Fibroblast of skin of left quadriceps (primary cell): ENCODE data around the gene PLCB1.

ENCODE experiments used
- DNase-seq, 2 experiments: peaks; one replicate each; pipeline ENCODE4 v3.0.0-alpha.2; 2013; ENCODE audit warnings: low read depth in 2 of 2

PLCB1 gene

GRCh38 chr20:8246153-8246552 is 114.1 kb downstream of the PLCB1 start:
- no peak for DNase-seq

GRCh38 chr20:8246716-8247115 is 114.7 kb downstream of the PLCB1 start:
- DNase-seq: no peak

GRCh38 chr20:8248051-8248450 is 116.0 kb downstream of the PLCB1 start:
- no peak for DNase-seq

- DNase-seq: no peak
Observed at GRCh38 chr20:8249634-8250033, 117.6 kb downstream of the PLCB1 start.

DNA sequence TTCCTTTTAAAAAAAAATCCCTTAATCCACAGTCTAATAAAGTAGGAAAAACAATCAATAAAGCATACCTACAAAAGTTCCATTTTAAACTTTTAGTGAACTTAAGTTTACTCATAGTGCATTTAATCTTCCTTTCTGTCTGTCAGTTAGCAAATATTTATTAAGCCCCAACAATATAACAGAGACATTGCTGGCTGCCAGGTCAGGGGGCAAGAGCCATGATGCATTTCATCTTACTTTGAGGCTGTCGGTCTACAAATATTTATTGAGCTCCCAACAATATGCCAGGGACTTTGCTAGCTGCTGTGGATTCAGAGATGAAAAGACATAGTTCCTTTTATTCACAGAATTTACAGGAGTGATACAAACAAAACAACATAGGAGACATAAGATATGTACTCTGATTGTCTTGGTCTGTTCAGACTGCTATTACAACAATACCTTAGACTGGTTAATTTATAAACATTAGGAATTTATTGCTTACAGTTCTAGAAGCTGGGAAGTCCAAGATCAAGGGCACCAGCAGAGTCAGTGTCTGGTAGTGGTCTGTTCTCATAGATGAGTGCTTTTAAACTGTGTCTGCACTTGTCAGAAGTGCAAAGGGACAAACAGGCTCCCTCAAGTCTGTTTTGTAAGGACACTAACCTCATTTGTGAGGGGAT is 118.6 kb downstream of the PLCB1 start:
- no peak for DNase-seq

DNA sequence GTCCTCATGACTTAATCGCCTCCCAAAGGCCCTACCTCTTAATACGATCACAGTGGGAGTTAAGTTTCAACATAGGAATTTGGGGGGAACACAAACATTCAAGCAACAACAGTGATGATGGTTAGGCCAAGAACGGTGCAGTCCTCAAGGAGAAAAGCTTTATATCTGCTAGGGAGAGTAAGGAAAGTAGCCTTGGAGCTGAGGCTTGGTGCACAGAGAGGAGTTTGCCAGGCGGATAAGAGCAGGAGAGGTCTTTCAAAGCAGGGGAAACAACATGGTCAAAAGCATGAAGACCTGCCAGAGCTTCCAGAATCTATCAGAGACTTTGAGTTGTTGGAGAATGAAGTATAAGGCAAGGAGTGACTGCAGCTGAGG is 119.1 kb downstream of the PLCB1 start:
- no peak for DNase-seq

GRCh38 chr20:8254911-8255582 is 123.0 kb downstream of the PLCB1 start:
- DNase-seq: no peak

- no peak for DNase-seq
Observed at GRCh38 chr20:8255945-8256632, 124.0 kb downstream of the PLCB1 start.

DNA sequence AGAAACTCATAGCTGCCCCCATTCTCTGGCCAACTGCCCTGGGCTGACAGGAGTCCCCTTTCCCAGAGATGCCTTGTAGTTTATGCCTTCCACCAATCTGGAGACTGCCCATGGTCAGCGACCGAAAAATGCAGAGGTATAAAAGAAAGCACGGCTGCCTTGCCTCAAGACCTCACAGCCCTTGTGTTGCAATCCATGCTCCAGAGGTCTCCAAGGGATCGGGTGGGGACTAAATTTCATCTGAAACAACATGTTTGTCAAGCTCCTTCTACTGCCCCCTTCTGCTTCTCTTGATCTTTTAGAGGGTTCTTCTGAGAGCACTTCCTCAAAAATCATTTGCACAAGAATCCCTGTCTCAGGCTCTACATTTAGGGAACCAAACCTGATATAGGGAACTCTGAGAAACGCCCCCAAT is 128.8 kb downstream of the PLCB1 start:
- DNase-seq: no peak

DNA sequence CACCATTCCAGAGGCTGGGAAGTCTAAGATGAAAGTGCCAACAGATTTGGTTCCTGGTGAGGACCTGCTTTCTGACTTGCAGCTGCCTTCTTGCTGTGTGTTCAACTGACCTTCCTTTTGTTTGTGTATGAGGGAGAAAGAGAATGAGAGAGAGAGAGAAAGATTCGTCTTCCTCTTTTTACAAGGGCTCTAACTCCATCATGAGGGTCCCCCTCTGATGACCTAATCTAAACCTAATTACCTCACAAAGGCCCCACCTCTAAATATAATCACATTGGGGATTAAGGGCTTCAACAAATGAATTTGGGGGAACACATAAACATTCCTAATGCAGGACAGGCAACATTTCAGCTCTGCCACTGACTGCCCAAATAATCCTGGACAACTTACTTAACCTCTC is 130.7 kb downstream of the PLCB1 start:
- no peak for DNase-seq

GRCh38 chr20:8265588-8265987 is 133.5 kb downstream of the PLCB1 start:
- DNase-seq: no peak

DNA sequence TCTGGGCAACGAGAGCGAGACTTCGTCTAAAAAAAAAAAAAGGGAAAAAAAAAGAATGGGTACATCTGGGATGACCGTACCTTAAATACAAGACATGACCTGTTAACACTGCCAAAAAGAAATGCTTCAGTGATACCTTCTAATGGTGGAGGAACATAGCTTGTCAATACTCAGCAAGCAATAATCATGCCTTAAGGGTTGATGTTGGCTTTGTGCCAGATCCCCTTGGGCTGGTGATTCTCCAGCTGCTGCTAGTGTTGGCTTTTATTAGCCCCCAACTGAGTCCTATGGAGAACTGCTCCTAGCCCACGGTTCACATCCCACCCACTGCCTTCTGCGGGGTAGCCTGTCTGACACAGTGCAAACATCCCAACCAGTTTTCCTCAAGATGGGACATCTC is 134.9 kb downstream of the PLCB1 start:
- DNase-seq: no peak

GRCh38 chr20:8271727-8272126 is 139.7 kb downstream of the PLCB1 start:
- no peak for DNase-seq

DNA sequence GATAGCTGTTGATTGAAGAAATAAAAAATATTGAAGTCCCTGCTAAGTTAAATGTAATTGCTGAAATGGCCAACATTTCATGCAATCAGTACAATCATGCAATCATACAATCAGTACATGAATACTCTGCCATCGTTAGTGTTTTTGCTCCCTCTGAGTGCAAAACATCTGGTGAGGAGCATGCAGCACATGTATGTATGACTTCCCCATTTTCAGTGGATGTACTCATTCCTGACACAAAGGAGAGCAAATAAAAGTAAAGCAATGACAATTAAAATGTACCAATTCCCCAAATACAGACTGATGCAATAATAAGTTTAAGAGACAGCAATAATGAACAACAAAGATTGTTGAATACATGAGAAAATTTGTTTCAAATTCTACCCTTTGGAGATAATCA is 140.7 kb downstream of the PLCB1 start:
- no peak for DNase-seq

GRCh38 chr20:8284902-8285301 is 152.8 kb downstream of the PLCB1 start:
- no peak for DNase-seq

DNA sequence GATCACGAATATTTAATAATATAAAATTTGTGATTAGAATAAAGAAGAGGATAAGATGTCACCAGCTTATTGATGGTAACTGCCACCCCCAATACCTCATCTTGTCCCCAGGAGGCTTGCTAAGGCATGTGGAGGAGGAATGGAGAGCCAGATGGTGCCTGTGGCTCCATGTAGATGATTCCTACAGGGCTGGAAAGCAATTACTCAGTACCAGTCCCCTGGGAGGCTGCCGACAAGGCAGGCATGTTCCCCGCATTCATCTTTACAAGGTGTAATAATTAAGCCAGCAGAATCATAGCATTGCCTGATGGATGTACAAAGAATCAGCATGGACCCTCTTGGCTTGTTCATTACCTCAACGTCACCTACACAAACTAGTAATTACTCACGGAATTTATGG is 155.3 kb downstream of the PLCB1 start:
- no peak for DNase-seq

DNA sequence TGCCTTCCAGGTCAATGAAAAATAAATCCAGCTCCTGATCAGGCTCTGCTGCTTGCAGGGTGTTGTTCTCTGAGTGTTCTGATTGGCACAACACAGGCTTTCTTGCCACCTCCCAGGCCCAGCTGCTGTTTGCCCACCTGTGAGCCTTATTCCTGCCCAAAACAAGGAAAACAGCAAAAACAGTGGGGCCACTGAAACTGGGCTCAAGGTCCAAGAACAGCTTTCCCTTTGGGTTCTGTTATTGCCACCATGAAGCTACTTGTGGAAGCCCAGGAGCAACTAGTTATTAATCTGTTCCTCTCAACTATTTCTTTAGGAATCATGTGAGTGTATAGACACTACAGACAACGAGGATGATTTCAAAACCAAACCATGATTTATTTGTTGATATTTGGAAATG is 159.1 kb downstream of the PLCB1 start:
- no peak for DNase-seq

GRCh38 chr20:8291873-8292272 is 159.8 kb downstream of the PLCB1 start:
- peak; percentile 86 to 87 for DNase-seq

DNA sequence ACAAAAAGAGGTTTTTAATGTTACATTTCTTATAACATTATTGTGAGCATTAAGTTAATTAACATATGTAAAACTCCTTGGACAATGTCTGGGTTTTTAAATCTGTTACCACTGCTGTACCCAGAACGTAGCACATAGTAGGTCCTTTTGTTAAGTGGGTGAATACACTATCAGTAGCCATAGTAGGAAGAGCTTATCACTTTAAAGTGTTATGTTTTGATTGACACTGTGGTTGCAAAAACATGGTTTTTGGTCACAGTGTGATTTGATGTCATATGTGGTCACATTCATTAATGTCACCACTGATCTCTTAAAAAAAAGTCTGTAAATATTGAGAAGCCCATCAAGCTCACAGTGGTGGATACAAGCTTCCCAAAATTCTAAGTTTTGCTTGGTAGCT is 160.7 kb downstream of the PLCB1 start:
- no peak for DNase-seq

DNA sequence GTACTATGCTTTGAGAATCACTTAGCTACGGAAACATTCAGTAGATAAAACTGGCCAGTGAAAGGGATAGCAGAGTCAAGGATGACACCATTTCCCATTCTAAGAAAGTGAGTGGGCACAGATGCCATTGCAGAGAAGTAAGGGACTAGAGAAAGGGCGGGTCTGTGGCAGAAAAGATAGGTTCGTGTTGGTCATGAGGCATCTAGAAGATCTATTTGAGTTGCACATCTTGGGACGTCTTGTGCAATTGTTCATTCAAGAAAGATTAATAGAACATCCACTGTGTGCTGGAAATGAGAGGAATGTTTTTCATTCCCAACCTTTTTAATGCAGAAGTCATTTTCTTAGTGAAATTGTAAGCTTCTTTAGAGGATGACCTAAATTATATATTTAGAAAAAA is 161.7 kb downstream of the PLCB1 start:
- DNase-seq: no peak

DNA sequence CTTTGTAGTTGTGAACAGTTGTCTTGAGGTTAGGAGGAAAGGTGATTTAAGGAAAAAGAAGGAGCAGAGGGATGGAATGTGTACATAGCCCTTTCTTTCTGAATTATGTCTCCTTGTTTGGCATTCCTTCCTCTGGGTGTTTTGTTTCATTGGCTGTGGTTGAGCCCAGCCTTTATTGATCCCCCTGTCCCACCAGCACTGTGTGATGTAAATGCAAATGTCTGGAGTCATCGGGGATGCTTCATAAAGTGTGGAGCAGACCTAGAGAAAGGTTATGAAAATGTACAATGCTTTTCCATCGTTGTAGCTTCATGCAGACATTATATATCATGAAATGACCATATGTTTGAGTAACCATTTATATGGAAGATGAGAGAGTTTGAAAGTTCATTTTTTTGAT is 164.5 kb downstream of the PLCB1 start:
- DNase-seq: no peak

DNA sequence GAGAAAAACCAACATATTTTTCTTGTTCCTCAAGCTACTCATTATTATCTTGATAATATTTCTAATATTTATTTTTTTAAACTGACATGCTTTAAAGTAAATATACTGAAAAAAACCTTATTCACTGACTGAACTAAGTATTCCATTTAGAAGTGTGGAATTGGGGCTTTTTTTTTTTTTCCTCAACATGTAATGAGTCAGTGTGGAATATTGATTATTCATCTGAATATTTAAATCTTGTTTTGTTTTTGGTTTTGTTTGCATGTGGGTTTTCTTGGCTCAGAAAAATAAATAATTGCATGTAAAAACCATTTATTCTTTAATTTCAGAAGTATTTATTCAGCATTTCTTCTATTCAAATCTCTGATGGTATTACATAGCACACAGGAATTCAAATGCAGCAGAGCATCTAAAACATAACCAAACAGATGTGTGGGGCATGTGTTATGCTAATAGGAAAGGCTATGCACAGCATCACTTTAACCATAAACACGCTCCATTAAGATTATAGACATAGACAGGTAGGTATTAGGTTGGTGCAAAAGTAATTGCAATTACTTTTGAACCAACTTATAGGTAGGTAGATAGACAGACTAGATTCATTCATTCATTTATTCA is 166.5 kb downstream of the PLCB1 start:
- DNase-seq: no peak

DNA sequence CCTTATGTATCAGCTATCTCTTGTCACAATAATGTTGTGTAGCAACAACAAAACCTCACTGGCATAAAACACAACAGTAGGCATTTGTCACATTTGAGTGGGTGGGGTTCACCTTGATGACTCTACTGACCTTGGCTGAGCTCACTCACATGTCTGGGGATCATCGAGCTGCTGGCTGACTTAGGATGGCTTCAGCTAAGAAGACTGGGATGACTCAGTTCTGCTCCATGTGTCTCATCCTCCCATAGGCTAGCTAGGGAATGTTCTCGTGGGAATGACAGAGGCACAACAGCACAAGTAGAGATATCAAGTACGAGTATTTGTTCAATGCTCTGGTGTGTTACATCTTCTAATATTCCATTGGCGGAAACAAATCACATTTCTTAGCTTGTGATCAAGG is 167.9 kb downstream of the PLCB1 start:
- no peak for DNase-seq
